Subcutaneous adipose tissue (tissue), 4 donors: ENCODE results near the gene KPNA1. TPM values are rescaled to one million over a fixed set of nuclear protein-coding genes. Genes with fewer than 3 reads are reported as not detected.

Source experiments
- total RNA-seq, 4 donors: library from RNA; depleted of rRNA; stranded (reverse); fragments of >200 nt; gene quantifications; one replicate each; pipeline ENCODE4 v1.1.0, GENCODE V29; 2016
- TF ChIP-seq, protein P1 (sequence below): fragments of 450-650 bp; IDR thresholded peaks from one replicate; pipeline ENCODE4 v1.5.1; 2016; ENCODE audit warnings: low read depth, mild to moderate bottlenecking, control low read depth, antibody characterized with exemption, moderate library complexity

The KPNA1 gene
- total RNA-seq, 4 donors from 2014 or later: 35.9 to 54.8 (median 42.4) TPM

DNA sequence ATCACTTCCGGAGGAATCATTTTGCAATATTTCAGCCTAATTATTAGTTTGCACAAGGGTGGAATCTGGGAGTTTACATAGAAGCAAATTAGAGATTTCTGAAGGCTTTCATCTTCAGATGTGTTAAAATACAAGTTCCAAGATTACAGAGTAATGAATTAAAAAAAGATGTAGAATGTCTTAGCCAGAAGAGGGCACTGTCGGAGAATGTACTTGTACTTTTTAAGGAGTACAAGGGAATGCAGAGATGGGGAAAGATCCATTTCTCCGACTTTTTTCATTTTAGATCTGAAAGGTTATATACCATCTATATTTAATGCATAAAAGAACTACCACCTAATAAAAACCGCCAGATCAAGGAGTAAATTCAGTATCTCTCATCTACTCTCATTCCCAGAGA lies 55.7 kb downstream of the KPNA1 start:
- TF ChIP-seq, protein P1, sequence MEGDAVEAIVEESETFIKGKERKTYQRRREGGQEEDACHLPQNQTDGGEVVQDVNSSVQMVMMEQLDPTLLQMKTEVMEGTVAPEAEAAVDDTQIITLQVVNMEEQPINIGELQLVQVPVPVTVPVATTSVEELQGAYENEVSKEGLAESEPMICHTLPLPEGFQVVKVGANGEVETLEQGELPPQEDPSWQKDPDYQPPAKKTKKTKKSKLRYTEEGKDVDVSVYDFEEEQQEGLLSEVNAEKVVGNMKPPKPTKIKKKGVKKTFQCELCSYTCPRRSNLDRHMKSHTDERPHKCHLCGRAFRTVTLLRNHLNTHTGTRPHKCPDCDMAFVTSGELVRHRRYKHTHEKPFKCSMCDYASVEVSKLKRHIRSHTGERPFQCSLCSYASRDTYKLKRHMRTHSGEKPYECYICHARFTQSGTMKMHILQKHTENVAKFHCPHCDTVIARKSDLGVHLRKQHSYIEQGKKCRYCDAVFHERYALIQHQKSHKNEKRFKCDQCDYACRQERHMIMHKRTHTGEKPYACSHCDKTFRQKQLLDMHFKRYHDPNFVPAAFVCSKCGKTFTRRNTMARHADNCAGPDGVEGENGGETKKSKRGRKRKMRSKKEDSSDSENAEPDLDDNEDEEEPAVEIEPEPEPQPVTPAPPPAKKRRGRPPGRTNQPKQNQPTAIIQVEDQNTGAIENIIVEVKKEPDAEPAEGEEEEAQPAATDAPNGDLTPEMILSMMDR: no peak

DNA sequence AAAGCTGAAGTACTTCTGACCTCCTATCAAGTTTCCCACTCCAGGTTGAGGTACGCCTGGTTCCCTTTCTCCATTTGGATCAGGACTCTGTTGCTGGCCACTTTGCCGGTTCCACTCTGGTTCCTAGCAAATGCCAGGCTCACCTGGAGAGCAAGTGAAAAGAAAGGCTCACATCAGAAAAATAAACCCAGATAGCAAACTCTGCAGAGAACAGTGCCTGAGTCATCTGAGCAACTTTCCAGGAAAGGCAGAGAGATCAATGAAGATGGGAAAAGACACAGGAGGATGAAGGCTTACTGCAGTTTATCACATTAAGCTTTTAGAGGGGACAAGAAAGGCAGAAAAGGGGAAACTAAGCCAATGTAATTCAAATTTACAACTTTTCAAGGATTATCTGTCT lies 57.0 kb downstream of the KPNA1 start:
- TF ChIP-seq, protein P1: no peak

DNA sequence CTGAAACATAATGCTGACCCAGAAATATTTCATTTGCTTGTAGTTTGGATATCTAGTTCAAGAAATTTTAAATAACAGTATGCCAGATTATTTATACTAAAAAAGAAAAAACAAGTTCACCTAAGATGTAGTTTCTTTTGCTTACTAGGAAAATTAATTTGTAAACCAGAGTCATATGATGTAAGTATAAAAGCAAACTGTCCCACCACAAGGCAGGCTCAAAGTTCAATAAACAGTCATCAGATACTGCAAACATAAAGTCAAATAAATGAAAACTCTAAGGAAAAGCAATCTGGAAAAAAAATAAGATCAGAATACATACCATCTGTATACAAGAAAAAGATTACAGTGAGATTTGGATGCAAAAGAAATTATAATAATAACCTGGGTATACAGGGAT lies 58.7 kb downstream of the KPNA1 start:
- TF ChIP-seq, protein P1: no peak

DNA sequence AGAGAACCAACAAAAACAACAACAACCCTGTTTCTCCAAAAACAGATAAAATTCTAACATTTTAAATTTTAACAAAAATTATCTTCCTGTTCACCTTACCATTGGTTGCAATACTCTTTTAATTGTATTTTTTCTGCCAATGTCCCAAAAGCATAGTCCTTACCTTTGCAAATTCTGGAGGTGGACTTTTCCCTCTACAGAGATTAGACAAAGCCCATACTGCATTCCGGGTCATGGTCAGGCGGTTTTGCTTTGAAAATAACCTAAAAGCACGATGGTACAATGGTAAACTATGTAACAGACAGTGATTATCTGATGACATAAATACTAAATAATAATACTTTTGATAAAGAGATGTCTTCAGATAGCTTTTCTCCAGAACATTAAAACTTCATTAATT lies 63.4 kb downstream of the KPNA1 start:
- TF ChIP-seq, protein P1: no peak

DNA sequence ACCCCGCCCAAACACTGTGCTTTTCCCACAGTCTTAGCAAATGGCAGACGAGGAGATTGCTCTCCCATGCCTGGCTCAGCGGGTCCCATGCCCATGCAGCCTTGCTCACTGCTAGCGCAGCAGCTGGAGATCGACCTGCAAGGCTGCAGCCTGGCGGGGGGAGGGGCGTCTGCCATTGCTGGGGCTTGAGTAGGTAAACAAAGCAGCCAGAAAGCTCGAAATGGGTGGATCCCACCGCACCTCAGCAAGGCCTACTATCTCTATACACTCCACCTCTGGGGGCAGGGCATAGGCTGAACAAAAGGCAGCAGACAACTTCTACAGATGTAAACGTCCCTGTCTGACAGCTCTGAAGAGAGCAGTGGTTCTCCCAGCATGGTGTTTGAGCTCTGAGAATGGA lies 71.6 kb downstream of the KPNA1 start:
- TF ChIP-seq, protein P1: no peak

DNA sequence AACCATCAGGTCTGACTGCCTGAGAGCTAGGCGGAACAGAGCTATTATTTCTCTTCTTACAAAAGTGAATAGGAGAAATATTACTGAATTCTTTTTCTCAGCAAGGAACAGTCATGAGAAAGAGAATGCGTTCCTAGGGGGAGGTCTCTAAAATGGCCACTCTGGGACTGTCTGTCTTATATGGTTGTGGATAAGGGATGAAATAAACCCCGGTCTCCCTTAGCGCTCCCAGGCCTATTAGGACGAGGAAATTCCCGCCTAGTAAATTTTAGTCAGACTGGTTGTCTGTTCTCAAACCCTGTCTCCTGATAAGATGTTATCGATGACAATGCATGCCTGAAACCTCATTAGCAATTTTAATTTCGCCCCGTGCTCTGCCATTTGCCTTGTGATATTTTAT lies 78.8 kb downstream of the KPNA1 start:
- TF ChIP-seq, protein P1: no peak

DNA sequence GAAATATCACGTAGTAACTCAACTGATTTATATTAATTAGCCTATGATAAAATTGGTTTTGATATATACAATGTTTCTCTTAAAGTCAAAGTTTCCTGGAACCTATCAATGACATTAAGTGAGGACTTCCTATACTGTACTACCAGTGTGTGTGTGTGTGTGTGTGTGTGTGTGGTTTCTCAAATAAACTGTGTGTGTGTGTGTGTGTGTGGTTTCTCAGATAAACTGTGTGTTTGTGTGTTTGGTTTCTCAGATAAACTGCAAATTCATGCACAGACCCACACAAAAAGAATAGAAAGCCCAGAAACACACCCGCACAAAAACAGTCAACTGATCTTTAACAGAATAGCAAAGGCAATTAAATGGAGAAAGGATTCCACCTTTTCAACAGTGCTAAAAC lies 84.4 kb downstream of the KPNA1 start:
- TF ChIP-seq, protein P1: no peak
